ENCODE data around the gene ADARB2.

The ADARB2 gene

GRCh38 chr10:1293636-1294435, 443.5 kb downstream of the ADARB2 start:
- no peak for DNase-seq

- no peak for DNase-seq
Measured at GRCh38 chr10:1293157-1293556, 444.2 kb downstream of the ADARB2 start.

- DNase-seq, result no peak
Measured at GRCh38 chr10:1292611-1293031, 444.7 kb downstream of the ADARB2 start.

GRCh38 chr10:1291178-1292090, 445.9 kb downstream of the ADARB2 start:
- no peak for DNase-seq

- DNase-seq, result no peak
Measured at GRCh38 chr10:1290071-1290471, 447.3 kb downstream of the ADARB2 start.

GRCh38 chr10:1289591-1289990, 447.7 kb downstream of the ADARB2 start:
- no peak for DNase-seq

- no peak for DNase-seq
Measured at GRCh38 chr10:1287971-1288401, 449.3 kb downstream of the ADARB2 start.

GRCh38 chr10:1287487-1287886, 449.8 kb downstream of the ADARB2 start:
- no peak for DNase-seq

GRCh38 chr10:1284076-1284475, 453.2 kb downstream of the ADARB2 start:
- no peak for DNase-seq

GRCh38 chr10:1281405-1281782, 455.9 kb downstream of the ADARB2 start:
- no peak for DNase-seq

- DNase-seq, result no peak
Measured at GRCh38 chr10:1280466-1281404, 456.6 kb downstream of the ADARB2 start.

GRCh38 chr10:1278306-1278705, 459.0 kb downstream of the ADARB2 start:
- DNase-seq, result no peak

- no peak for DNase-seq
Measured at GRCh38 chr10:1274701-1275544, 462.4 kb downstream of the ADARB2 start.

- DNase-seq, result no peak
Measured at GRCh38 chr10:1274111-1274661, 463.1 kb downstream of the ADARB2 start.

- no peak for DNase-seq
Measured at GRCh38 chr10:1273372-1274105, 463.8 kb downstream of the ADARB2 start.

- DNase-seq, result no peak
Measured at GRCh38 chr10:1272777-1273161, 464.6 kb downstream of the ADARB2 start.

GRCh38 chr10:1272079-1272776, 465.1 kb downstream of the ADARB2 start:
- no peak for DNase-seq

- DNase-seq, result no peak
Measured at GRCh38 chr10:1270906-1271305, 466.4 kb downstream of the ADARB2 start.

- DNase-seq, result no peak
Measured at GRCh38 chr10:1270490-1270889, 466.8 kb downstream of the ADARB2 start.

- DNase-seq, result no peak
Measured at GRCh38 chr10:1268831-1269230, 468.5 kb downstream of the ADARB2 start.

All from CD4-positive, alpha-beta T cell treated with Interleukin-15 for 1 hour (primary cell).